OCI-LY3 (cell line): ENCODE data around the gene SLC37A1.

Source experiments
- CTCF ChIP-seq: fragments of 200-600, 300-600 bp; sonication (generic); IDR thresholded peaks from 2 replicates; pipeline ENCODE4 v1.5.1; 2014; ENCODE audit warnings: antibody characterized with exemption, low read length, low read depth
- EZH2phosphoT487 ChIP-seq: fragments of 200-600 bp; shearing (Covaris generic); IDR thresholded peaks from 2 replicates; pipeline ENCODE4 v1.6.1; 2018; ENCODE audit warnings: antibody characterized with exemption, mixed run types, low read depth

DNA sequence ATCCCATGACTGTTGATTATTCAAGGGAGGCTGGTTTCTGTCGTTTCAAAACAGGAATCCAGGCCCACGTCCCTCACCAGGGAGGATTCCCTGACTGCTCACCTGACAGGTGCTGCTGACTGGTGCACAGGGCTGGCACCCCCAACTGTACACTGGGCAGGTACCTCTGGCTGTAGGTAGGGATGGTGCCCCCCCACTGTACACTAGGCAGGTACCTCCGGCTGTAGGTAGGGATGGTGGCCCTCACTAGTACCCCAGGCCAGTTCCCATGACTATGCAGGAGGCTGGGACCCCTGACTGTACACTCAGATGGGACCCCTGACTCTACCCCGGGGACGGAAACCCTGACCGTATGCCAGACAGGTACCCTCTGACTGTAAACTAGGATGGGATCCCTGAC is 106.2 kb downstream of the SLC37A1 start:
- TF ChIP-seq CTCF (no peak), EZH2phosphoT487 (no peak)
